ENCODE results near the gene CFAP251.

DNA sequence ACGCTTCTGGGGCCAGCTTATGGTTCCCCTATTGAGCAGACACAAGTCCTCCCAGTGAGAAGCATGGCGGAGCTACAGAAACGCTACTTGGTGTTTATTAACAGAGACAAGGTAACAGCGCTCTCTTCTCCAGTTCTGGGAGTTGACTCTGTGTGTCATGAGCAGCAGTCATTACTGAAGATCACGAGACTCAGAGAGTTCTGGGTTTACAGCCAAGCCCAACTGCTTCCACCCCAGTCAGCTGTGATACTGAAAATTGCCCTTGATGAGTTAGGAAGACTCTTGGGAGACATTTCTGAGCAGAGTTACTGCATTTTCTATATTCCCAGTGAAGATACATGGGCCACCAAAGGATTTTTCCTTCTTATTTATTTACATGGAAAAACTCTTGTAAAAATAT lies 48.6 kb downstream of the CFAP251 start:
- TF ChIP-seq CTCF (IDR thresholded peaks at IDR 0.05) (no peak), POLR2AphosphoS5 (IDR thresholded peaks at IDR 0.05) (no peak)

Measured in prostate gland (tissue), 2 donors.